ENCODE measurements around the gene BTBD1.

Gene BTBD1

DNA sequence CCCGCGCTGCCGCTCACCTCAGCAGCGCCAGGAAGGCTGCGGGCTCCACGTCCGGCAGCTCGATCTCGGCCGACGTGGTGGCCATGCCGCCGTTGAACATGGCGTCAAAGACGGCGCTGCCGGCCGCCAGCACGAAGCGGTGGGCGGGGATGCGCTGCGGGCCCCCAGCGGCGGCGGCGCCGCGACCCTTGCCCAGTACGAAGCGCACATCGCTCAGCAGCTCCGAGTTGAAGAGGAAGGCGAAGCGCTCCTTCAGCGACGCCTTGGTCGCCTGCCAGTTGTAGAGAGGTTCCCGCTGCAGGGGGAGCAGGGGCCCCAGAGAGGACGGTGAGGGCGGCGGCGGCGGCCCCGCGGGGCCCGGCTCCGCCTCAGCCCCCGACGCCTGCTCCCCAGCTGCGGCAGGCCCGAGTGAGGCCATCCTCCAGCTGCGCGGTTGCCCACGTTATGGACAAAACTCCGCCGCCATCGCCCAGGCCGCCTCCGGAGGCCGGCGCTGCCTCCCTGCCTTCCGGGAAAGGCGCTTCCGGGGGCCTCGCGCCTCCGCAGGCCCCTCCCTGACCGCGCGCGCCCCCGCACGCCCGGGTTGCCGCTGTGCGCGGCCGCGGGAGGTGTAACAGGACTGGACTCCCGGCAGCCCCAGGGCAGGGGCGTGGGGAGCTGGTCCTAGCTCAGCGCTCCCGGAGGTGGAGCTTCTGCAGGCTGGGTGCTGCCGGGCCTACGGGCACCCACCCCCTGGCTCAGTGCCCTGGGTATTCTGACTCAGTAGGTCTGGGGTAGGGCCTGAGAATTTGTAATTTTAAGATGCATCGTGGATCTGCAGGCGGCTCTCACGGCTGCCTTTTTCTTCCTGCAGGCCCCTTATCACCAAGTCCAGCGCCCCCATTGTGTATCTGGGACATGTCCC lies at the start of gene BTBD1:
Gene BTBD1, minus strand, starts transcription at position 519 of the 904 bp plus-strand sequence. Its CDS starts 101 bp downstream, at position 418.
- Histone ChIP-seq H3K9me3 (ENCODE audit: control insufficient read depth, insufficient read depth, low read length) (peaks cover 5% of the 10 kb centered on the region), H3K36me3 (ENCODE audit: control insufficient read depth, insufficient read depth, low read length) (peaks cover 2% of the 10 kb centered on the region), H3K27me3 (ENCODE audit: control insufficient read depth, insufficient read depth, low read length) (no peaks in the 10 kb centered on the region), H3K4me3 (ENCODE audit: low read depth, low read length) (peak within 1 kb of the TSS; percentile 92), H3K9ac (ENCODE audit: low read depth, low read length) (peak within 1 kb of the TSS; percentile 97), H3K4me1 (ENCODE audit: control insufficient read depth, insufficient read depth, low read length) (peaks cover 18% of the 10 kb centered on the region)

DNA sequence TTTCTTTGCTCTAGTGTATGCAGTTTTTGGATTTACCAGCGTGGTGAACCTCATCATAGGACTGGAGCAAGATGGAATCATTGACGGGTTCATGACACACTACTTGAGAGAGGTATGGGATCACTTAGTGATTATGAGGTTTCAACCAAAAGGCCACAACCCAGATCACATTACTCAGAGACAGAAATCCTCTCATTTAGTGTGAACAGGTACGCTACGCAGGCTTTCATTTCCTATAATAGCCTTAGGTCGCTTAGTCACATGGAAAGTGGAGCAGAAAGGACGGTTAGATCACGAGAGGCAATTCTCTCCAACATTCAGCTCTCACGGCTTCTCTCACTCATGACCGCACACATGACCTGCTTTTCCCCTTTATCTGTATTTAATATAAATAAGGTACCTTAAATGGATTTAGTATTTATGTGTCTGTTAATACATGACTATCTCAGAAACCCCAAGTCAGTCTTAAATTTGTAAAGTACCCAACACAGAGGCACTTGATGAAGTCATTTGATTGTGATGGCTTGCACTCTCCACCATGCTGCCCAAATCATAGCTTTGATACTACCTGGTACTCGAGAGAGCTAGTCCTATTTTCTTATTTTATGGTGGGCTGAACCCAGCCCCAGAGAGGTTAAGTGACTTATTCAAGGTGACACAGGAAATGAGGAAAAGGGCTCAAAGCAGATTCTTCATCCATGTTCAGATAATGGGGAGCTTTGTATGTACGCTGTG lies 48.9 kb upstream of the BTBD1 start:
- Histone ChIP-seq H3K4me1 (ENCODE audit: control insufficient read depth, insufficient read depth, low read length) (no peaks in the 10 kb centered on the region), H3K9me3 (ENCODE audit: control insufficient read depth, insufficient read depth, low read length) (no peaks in the 10 kb centered on the region), H3K4me3 (ENCODE audit: low read depth, low read length) (no peak overlapping the region), H3K36me3 (ENCODE audit: control insufficient read depth, insufficient read depth, low read length) (peaks cover 2% of the 10 kb centered on the region), H3K9ac (ENCODE audit: low read depth, low read length) (no peak overlapping the region), H3K27me3 (ENCODE audit: control insufficient read depth, insufficient read depth, low read length) (no peaks in the 10 kb centered on the region)

DNA sequence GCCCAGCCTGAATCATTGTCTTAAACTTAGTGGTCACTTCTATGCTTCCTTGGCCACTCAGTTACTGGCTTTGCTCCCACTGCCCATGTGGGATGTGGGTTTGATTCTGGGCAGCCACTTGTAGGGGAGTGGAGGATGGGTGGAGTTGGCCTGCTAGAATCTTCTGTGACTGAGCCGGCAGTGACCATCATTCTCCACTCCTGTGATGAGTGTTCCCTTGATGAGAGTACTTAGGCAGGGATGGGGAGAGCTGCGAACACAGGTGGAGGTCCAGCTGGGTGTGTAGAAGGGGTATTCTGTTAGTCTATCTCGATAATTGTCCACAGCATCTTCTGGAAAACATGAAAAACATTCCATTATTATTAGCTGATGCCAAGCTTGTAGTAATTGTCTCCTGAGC lies 48.4 kb upstream of the BTBD1 start:
- Histone ChIP-seq H3K27me3 (ENCODE audit: control insufficient read depth, insufficient read depth, low read length) (no peaks in the 10 kb centered on the region), H3K36me3 (ENCODE audit: control insufficient read depth, insufficient read depth, low read length) (peaks cover 2% of the 10 kb centered on the region)

DNA sequence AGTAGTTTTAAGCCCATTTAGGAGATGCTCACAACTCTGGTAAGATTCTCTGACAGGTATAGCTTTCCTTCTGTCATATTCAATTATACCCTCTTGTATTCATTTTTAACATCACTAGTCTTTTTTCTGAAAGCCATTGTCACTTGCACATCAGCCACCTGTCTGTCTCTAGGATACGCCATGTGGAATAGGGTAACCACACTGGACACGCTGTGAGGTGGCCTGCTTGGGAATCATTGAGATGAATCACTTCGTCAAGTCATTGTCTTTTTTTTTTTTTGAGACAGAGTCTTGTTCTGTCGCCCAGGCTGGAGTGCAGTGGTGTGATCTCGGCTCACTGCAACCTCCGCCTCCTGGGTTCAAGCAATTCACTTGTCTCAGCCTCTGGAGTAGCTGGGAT lies 47.8 kb upstream of the BTBD1 start:
- Histone ChIP-seq H3K9ac (ENCODE audit: low read depth, low read length) (no peak overlapping the region), H3K4me1 (ENCODE audit: control insufficient read depth, insufficient read depth, low read length) (no peaks in the 10 kb centered on the region), H3K4me3 (ENCODE audit: low read depth, low read length) (no peak overlapping the region), H3K9me3 (ENCODE audit: control insufficient read depth, insufficient read depth, low read length) (no peaks in the 10 kb centered on the region), H3K36me3 (ENCODE audit: control insufficient read depth, insufficient read depth, low read length) (peaks cover 2% of the 10 kb centered on the region), H3K27me3 (ENCODE audit: control insufficient read depth, insufficient read depth, low read length) (no peaks in the 10 kb centered on the region)

More for the DNA sequence above, 48.4 kb upstream of the BTBD1 start:
- no peaks in the 10 kb centered on the region for H3K4me1 ChIP-seq (ENCODE audit: control insufficient read depth, insufficient read depth, low read length)
- no peaks in the 10 kb centered on the region for H3K9me3 ChIP-seq (ENCODE audit: control insufficient read depth, insufficient read depth, low read length)
- no peak overlapping the region for H3K4me3 ChIP-seq (ENCODE audit: low read depth, low read length)
- H3K9ac ChIP-seq (ENCODE audit: low read depth, low read length), result no peak overlapping the region

DNA sequence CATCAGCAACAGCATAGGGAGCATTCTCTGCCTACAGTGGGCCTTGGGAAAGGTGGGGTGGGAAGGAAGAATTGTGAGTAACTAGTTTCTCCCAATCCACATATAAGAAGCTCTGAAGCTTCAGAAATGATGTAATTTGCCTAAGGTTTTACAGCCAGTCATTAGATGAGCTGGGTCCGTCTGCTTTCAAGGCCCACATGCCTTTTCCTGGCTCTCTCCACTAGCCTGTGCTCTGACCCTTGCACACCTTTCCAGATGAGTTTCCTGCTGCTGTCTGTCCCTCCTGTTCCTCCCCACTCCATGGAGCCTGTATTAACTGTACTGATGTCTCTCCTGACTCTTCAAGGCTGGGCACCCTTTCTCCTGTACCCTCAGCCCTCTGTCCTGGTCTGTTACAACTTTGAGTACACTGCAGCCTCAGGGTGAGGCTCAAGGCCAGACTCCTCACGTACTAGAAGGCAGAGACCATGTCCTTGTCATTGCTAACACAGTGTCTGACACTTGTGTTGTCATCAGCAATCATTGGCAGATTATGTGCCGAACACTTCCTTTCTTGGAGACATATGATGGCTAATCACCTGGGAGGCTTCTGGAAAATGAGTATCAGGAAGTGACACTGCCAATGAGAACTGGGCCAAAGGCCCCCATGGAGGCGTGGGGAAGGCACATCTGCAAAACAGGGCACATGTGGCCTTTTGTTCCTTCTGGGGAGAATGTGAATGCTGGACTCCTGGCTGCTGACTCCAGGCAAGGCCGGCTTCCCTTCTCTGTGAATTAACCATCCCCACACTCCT lies 47.0 kb upstream of the BTBD1 start:
- Histone ChIP-seq H3K9ac (ENCODE audit: low read depth, low read length) (no peak overlapping the region), H3K4me3 (ENCODE audit: low read depth, low read length) (no peak overlapping the region), H3K27me3 (ENCODE audit: control insufficient read depth, insufficient read depth, low read length) (peaks cover 4% of the 10 kb centered on the region), H3K4me1 (ENCODE audit: control insufficient read depth, insufficient read depth, low read length) (no peaks in the 10 kb centered on the region), H3K9me3 (ENCODE audit: control insufficient read depth, insufficient read depth, low read length) (no peaks in the 10 kb centered on the region), H3K36me3 (ENCODE audit: control insufficient read depth, insufficient read depth, low read length) (peaks cover 2% of the 10 kb centered on the region)

DNA sequence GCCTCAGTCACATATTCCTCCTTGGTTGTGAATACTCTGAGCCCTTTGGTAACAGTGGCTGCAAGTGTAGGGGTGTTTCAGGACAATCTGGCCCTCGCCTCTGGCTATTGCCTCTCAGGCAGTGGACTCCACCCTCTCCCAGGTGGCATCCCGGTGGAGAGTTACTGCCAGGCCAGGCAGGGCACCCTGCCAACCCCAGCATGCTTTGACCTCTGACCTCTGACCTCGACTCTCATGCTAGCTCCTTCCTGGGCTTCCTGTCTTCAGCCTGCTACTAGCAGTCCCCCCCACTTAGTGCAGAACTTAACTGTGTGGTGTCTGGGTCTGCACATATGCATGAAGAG lies 45.9 kb upstream of the BTBD1 start:
- no peak overlapping the region for H3K9ac ChIP-seq (ENCODE audit: low read depth, low read length)

DNA sequence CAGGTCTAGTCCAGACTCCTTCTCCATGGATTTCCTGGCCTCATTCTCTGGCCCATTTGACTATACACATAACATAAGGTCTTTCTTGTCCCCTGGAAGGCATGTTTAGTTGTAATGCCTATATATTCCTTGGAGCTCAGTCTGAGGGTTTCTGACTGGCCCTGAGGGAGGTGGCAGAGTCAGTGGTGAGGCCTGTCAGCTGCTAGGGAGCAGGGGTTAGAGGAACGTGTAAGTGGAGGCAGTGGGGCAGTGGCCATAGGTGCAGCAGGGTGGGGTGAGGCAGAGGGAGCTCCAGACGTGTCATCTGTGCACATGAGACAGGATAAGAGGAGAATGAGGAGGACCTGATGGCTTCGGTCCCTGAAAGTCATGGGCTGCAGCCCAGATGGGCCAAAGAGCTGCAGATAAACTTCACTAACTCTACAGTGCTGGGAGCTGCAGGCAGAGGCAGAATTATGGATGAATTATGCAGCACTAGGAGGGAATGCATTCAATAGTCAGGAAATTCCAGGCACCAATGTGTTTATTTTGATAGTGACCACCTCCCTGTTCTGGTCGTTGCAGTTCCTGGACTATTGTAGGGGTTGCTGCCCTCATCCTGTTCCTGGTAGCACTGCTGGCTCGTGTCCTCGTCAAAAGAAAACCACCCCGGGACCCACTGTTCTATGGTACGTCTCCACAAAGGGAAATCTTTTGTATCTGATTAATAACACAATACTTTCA lies 45.3 kb upstream of the BTBD1 start:
- H3K4me3 ChIP-seq (ENCODE audit: low read depth, low read length), result no peak overlapping the region
- H3K27me3 ChIP-seq (ENCODE audit: control insufficient read depth, insufficient read depth, low read length), result peaks cover 18% of the 10 kb centered on the region
- no peak overlapping the region for H3K9ac ChIP-seq (ENCODE audit: low read depth, low read length)
- H3K36me3 ChIP-seq (ENCODE audit: control insufficient read depth, insufficient read depth, low read length), result peaks cover 2% of the 10 kb centered on the region
- H3K9me3 ChIP-seq (ENCODE audit: control insufficient read depth, insufficient read depth, low read length), result no peaks in the 10 kb centered on the region
- H3K4me1 ChIP-seq (ENCODE audit: control insufficient read depth, insufficient read depth, low read length), result no peaks in the 10 kb centered on the region

More for the DNA sequence above, 45.9 kb upstream of the BTBD1 start:
- no peaks in the 10 kb centered on the region for H3K4me1 ChIP-seq (ENCODE audit: control insufficient read depth, insufficient read depth, low read length)
- H3K27me3 ChIP-seq (ENCODE audit: control insufficient read depth, insufficient read depth, low read length), result peaks cover 16% of the 10 kb centered on the region
- no peak overlapping the region for H3K4me3 ChIP-seq (ENCODE audit: low read depth, low read length)
- no peaks in the 10 kb centered on the region for H3K9me3 ChIP-seq (ENCODE audit: control insufficient read depth, insufficient read depth, low read length)
- peaks cover 2% of the 10 kb centered on the region for H3K36me3 ChIP-seq (ENCODE audit: control insufficient read depth, insufficient read depth, low read length)

DNA sequence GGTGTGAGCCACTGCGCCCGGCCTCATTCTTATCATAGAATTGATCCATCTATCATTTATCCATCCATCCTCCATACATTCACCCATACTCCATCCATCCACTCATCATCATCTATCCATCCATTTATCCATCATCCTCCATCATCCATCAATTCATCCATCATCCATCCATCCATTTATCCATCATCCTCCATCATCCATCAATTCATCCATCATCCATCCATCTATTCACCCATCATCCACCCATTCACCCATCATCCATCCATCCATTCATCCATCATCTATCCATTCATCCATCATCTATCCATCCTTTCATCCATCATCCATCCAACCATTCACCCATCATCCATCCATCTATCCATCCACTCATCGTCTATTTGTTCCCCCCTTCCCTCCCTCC lies 44.1 kb upstream of the BTBD1 start:
- Histone ChIP-seq H3K36me3 (ENCODE audit: control insufficient read depth, insufficient read depth, low read length) (peaks cover 2% of the 10 kb centered on the region), H3K27me3 (ENCODE audit: control insufficient read depth, insufficient read depth, low read length) (peaks cover 24% of the 10 kb centered on the region), H3K4me1 (ENCODE audit: control insufficient read depth, insufficient read depth, low read length) (no peaks in the 10 kb centered on the region), H3K9me3 (ENCODE audit: control insufficient read depth, insufficient read depth, low read length) (no peaks in the 10 kb centered on the region), H3K9ac (ENCODE audit: low read depth, low read length) (no peak overlapping the region), H3K4me3 (ENCODE audit: low read depth, low read length) (no peak overlapping the region)

DNA sequence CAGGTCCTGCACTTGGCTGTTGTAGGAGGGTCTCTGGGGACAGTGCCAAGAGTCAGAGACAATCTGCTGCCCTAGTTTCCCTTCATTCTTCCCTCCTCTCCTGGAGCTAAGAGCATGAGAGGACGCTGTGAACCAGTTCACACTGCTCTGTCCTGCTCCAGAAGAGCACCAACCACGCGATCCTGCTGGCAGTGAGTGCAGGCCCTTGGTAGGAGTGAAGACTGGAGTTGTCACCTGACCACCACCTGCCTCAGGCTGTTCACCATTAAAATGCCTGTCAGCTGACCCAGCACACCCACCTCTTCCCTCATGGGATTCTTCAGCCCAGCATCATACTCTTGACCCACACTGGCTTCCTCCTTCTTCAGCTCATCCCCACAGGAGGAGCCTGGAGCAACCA lies 43.3 kb upstream of the BTBD1 start:
- Histone ChIP-seq H3K36me3 (ENCODE audit: control insufficient read depth, insufficient read depth, low read length) (peaks cover 2% of the 10 kb centered on the region), H3K4me3 (ENCODE audit: low read depth, low read length) (no peak overlapping the region), H3K9ac (ENCODE audit: low read depth, low read length) (no peak overlapping the region), H3K4me1 (ENCODE audit: control insufficient read depth, insufficient read depth, low read length) (no peaks in the 10 kb centered on the region), H3K27me3 (ENCODE audit: control insufficient read depth, insufficient read depth, low read length) (peaks cover 30% of the 10 kb centered on the region), H3K9me3 (ENCODE audit: control insufficient read depth, insufficient read depth, low read length) (no peaks in the 10 kb centered on the region)

DNA sequence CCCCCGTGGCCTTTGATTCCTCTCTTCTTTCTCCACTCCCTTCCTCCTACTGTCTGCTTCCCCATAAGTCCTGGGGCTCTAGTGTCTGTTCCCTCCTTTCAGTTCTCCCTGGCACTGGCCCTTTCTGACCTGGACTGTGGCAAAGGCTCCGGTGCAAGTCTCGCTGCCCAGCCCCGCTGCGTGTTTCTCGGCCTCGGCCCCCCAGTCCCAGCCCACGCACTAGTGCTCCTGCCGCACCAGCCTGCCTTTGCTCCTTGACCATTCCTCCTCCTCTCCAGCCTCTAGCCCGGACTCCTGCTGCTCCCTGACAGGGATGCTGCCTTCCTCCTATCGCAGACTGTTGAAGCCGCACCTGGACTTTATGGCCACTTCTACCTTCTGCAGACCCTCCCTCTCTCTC lies 42.5 kb upstream of the BTBD1 start:
- peaks cover 2% of the 10 kb centered on the region for H3K36me3 ChIP-seq (ENCODE audit: control insufficient read depth, insufficient read depth, low read length)
- H3K9me3 ChIP-seq (ENCODE audit: control insufficient read depth, insufficient read depth, low read length), result no peaks in the 10 kb centered on the region
- H3K4me3 ChIP-seq (ENCODE audit: low read depth, low read length), result no peak overlapping the region
- peaks cover 31% of the 10 kb centered on the region for H3K27me3 ChIP-seq (ENCODE audit: control insufficient read depth, insufficient read depth, low read length)
- no peaks in the 10 kb centered on the region for H3K4me1 ChIP-seq (ENCODE audit: control insufficient read depth, insufficient read depth, low read length)
- no peak overlapping the region for H3K9ac ChIP-seq (ENCODE audit: low read depth, low read length)
